Measurements from ENCODE around the gene C5orf24.

The C5orf24 gene

DNA sequence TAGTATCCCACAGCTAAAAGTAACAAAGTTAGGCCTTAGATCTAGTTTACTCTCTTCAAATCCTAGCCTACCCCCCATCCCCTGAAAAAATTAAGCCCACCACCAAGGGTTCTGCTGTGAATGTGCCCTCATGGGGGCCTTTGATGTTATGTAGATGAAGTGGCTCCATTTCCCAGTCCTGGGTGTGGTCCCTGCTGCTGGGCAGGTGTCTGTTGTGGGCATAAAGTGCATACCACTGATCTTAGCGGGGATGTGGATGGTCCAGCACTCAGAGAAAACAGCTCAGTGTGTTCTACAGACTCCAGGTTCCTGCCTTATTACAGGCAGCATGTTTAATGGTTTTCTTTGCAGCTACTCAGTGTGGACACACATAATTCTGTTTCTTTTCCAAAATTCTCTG lies 61.0 kb downstream of the C5orf24 start:
- no peak for DNase-seq (ENCODE audit: low read depth, low spot score)
